22Rv1 (cell line): ENCODE data around the gene ARHGAP6.

Source experiments
- CTCF ChIP-seq: fragments of 450-650 bp; IDR thresholded peaks from 2 replicates; pipeline ENCODE4 v1.5.1; 2017; ENCODE audit warnings: mild to moderate bottlenecking
- ZFX ChIP-seq: fragments of 450-650 bp; IDR thresholded peaks from 2 replicates; pipeline ENCODE4 v1.6.1; 2017; ENCODE audit warnings: antibody characterized with exemption, borderline replicate concordance

- TF ChIP-seq CTCF (no peak), ZFX (no peak)
Observed at GRCh38 chrX:11352296-11352741, 313.4 kb downstream of the ARHGAP6 start.
